NCI-H2107 treated with DMSO at 0.1 percent for 48 hours (cell line): ENCODE measurements around the gene TM7SF2.
A peak's percentile ranks its signal among the peaks of the same experiment; 100 is the strongest.

Source experiments
- DNase-seq: peaks from one replicate; lab custom pipeline; 2025; ENCODE audit not compliant: unreplicated experiment; lab: John Stamatoyannopoulos, UW

Gene TM7SF2

DNA sequence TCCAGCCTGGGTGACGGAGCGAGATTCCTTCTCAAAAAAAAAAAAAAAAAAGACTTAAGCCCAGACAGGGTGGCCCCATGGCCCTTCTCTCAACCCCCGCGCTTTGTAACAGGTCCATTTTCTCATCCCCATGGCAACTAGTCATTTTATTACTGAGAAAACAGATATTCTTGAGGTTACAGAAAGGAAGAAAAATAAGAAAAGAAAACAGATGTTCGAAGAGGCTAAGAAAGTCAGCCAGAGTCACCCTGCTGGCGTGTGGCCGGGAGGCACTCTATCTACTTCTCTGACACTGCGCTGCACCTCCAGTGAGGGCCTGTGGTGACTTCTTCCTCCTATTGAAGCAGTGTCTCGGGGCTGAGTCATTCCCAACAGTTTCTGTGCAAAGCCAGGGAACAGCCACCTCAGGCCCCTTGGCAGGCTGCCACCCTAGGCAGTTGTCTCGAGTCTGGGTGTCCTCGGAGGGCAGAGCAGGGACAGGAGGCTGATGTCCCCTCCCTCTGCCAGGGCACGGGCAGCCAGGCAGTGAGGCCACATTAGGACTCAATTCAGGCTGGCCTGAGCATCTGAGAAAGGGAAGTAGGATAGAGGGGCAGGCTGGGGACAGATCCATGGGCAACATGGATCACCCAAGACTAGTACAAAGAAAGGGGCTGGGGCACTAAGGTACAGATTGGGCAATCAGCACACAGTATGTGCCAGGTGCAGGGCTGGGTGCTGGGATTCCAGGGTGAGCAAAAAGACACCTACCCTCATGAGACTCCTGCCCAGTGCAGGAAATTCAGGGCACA is 39.0 kb downstream of the TM7SF2 start:
- peak; percentile 66 for DNase-seq

DNA sequence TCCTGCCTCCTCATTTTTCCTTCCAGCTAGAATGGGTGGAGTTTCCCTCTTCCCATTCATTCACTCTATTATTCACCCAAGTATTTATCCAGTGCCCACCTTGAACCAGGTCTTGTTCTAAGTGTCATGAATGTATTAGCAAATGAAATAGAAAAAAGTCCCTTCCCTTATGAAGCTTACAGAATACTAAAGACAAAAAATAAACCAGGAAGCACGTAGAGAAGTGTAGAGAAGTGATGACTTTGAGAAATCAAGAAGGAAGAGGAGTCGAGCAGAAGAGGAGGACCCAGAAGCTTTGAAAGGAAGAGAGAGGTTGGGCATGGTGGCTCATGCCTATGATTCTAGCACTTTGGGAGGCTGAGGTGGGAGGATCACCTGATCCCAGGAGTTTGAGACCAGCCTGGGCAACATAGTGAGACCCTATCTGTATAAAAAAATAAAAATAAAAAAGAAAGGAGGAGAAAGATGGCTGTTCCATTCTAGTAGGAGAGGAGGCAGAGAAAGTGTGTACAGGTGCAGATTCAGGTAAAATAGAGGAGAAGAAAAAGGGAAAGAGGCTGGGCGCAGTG is 39.7 kb downstream of the TM7SF2 start:
- DNase-seq = no peak

- DNase-seq = no peak
These were observed 40.5 kb downstream of the TM7SF2 start for GRCh38 chr11:65152122-65152521.

GRCh38 chr11:65156256-65156655 is 44.6 kb downstream of the TM7SF2 start:
- no peak for DNase-seq

GRCh38 chr11:65156926-65157325 is 45.3 kb downstream of the TM7SF2 start:
- DNase-seq = no peak

GRCh38 chr11:65157336-65157735 is 45.7 kb downstream of the TM7SF2 start:
- no peak for DNase-seq

GRCh38 chr11:65159012-65159411 is 47.3 kb downstream of the TM7SF2 start:
- DNase-seq = no peak

DNA sequence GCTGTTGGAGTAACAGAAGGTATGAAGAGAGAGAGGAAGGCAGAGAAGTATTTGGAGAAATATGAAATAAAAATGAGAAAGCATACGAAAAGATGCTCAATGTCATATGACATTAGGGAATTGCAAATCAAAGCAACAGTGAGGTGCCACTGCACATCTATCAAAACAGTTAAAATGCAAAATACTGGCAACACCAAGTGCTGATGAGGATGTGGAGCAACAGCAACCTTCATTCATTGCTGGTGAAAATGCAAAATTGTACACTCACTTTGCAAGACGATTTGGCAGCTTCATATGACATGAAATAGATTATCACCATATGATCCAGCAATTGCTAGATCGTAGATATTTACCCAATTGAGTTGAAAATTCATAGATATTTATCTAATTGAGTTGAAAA is 49.0 kb downstream of the TM7SF2 start:
- no peak for DNase-seq

DNA sequence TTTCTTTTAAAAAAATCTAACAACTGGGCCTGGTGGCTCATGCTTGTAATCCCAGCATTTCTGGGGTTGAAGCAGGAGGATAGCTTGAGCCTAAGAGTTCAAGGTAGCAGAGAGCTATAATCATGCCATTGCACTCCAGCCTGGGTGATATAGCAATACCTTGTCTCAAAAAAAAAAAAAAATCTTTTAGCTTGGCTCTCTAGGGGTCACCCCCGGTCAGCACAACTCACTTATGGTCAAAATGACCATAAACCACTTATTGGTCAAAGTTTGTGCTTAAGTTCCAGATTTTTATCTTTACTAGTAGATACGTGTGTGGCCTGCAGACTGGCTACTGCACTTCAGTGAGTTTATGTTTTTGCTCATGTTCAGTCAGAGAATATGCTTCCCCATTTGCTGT is 52.0 kb downstream of the TM7SF2 start:
- DNase-seq = no peak
